ENCODE measurements around the gene PPP2R2C. TPM values are rescaled to one million over a fixed set of nuclear protein-coding genes. Genes with fewer than 3 reads are reported as not detected.

PPP2R2C gene
- total and polyA plus RNA-seq, 2 experiments from 2014 or later: 1.3 to 9.2 TPM

GRCh38 chr4:6474705-6475457 lies 2.5 kb upstream of the PPP2R2C start:
- no peaks in the 10 kb centered on the region for H3K9me2 ChIP-seq (ENCODE audit: insufficient read depth)
- DNase-seq (ENCODE audit: low spot score) (no peak), ATAC-seq (no peak)
- Mint-ChIP-seq H3K27me3 (ENCODE audit: insufficient read depth, low read depth, poor library complexity) (peaks cover 42% of the 10 kb centered on the region), H3K4me3 (no peak overlapping the region), H3K9me3 (no peaks in the 10 kb centered on the region; the same call in 1 of the 3 replicates), H3K4me1 (peaks cover 20% of the 10 kb centered on the region), H3K36me3 (ENCODE audit: low read depth) (no peaks in the 10 kb centered on the region), H3K27ac (no peak overlapping the region)
- no peak overlapping the region for H3K4me3 ChIP-seq
- no peak overlapping the region for H3K27ac ChIP-seq (ENCODE audit: low read depth)
- no peaks in the 10 kb centered on the region for H3K79me2 ChIP-seq (replicated peaks; ENCODE audit: insufficient read depth)
- no peak overlapping the region for H3K4me2 ChIP-seq
- H3K4me1 ChIP-seq (ENCODE audit: insufficient read depth): peaks cover 19% of the 10 kb centered on the region
- TF ChIP-seq EZH2 (IDR thresholded peaks at IDR 0.05; ENCODE audit: low read depth, unreplicated experiment): no peak
- TF ChIP-seq ZNF114 (CRISPR knock-in tag; IDR thresholded peaks at IDR 0.05): no peak
- TF ChIP-seq ZNF462 (CRISPR knock-in tag; IDR thresholded peaks at IDR 0.05): no peak
- no peak for TF ChIP-seq CREB1 (CRISPR knock-in tag; IDR thresholded peaks at IDR 0.05; ENCODE audit: low read depth)
- TF ChIP-seq EZH2phosphoT487 (IDR thresholded peaks at IDR 0.05; ENCODE audit: unreplicated experiment): no peak
- TF ChIP-seq, protein P1, sequence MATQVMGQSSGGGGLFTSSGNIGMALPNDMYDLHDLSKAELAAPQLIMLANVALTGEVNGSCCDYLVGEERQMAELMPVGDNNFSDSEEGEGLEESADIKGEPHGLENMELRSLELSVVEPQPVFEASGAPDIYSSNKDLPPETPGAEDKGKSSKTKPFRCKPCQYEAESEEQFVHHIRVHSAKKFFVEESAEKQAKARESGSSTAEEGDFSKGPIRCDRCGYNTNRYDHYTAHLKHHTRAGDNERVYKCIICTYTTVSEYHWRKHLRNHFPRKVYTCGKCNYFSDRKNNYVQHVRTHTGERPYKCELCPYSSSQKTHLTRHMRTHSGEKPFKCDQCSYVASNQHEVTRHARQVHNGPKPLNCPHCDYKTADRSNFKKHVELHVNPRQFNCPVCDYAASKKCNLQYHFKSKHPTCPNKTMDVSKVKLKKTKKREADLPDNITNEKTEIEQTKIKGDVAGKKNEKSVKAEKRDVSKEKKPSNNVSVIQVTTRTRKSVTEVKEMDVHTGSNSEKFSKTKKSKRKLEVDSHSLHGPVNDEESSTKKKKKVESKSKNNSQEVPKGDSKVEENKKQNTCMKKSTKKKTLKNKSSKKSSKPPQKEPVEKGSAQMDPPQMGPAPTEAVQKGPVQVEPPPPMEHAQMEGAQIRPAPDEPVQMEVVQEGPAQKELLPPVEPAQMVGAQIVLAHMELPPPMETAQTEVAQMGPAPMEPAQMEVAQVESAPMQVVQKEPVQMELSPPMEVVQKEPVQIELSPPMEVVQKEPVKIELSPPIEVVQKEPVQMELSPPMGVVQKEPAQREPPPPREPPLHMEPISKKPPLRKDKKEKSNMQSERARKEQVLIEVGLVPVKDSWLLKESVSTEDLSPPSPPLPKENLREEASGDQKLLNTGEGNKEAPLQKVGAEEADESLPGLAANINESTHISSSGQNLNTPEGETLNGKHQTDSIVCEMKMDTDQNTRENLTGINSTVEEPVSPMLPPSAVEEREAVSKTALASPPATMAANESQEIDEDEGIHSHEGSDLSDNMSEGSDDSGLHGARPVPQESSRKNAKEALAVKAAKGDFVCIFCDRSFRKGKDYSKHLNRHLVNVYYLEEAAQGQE (IDR thresholded peaks at IDR 0.05; ENCODE audit: unreplicated experiment): no peak
- no peak for TF ChIP-seq JUNB (IDR thresholded peaks at IDR 0.05; ENCODE audit: unreplicated experiment)
- no peak for TF ChIP-seq ETS1 (IDR thresholded peaks at IDR 0.05)
- no peak for TF ChIP-seq POLR2AphosphoS5 (IDR thresholded peaks at IDR 0.05; ENCODE audit: low read depth)
- no peak for TF ChIP-seq STAT1 (IDR thresholded peaks at IDR 0.05; ENCODE audit: unreplicated experiment)
- TF ChIP-seq, protein P2, sequence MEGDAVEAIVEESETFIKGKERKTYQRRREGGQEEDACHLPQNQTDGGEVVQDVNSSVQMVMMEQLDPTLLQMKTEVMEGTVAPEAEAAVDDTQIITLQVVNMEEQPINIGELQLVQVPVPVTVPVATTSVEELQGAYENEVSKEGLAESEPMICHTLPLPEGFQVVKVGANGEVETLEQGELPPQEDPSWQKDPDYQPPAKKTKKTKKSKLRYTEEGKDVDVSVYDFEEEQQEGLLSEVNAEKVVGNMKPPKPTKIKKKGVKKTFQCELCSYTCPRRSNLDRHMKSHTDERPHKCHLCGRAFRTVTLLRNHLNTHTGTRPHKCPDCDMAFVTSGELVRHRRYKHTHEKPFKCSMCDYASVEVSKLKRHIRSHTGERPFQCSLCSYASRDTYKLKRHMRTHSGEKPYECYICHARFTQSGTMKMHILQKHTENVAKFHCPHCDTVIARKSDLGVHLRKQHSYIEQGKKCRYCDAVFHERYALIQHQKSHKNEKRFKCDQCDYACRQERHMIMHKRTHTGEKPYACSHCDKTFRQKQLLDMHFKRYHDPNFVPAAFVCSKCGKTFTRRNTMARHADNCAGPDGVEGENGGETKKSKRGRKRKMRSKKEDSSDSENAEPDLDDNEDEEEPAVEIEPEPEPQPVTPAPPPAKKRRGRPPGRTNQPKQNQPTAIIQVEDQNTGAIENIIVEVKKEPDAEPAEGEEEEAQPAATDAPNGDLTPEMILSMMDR (conservative IDR thresholded peaks at IDR 0.05; ENCODE audit: low read depth in 2 of 2): no peak
- H3K36me3 ChIP-seq (ENCODE audit: insufficient read depth): no peaks in the 10 kb centered on the region
- H2AFZ ChIP-seq: no peak overlapping the region
- H3F3A ChIP-seq (replicated peaks; ENCODE audit: low read depth): no peaks in the 10 kb centered on the region
- no peaks in the 10 kb centered on the region for H4K20me1 ChIP-seq (replicated peaks; ENCODE audit: insufficient read depth)
- peaks cover 37% of the 10 kb centered on the region for H3K27me3 ChIP-seq (ENCODE audit: insufficient read depth)

All from GM23338 (cell line).